HG03575 (cell line): Measurements from ENCODE around the gene CHTF18.

Experiments used
- ATAC-seq: cut with Tn5 transposase; IDR thresholded peaks from one replicate; pipeline ENCODE4 v1.9.1; 2021; ENCODE audit not compliant: unreplicated experiment, insufficient number of reproducible peaks, low FRiP score; ENCODE audit errors: extremely low read depth

Gene CHTF18

DNA sequence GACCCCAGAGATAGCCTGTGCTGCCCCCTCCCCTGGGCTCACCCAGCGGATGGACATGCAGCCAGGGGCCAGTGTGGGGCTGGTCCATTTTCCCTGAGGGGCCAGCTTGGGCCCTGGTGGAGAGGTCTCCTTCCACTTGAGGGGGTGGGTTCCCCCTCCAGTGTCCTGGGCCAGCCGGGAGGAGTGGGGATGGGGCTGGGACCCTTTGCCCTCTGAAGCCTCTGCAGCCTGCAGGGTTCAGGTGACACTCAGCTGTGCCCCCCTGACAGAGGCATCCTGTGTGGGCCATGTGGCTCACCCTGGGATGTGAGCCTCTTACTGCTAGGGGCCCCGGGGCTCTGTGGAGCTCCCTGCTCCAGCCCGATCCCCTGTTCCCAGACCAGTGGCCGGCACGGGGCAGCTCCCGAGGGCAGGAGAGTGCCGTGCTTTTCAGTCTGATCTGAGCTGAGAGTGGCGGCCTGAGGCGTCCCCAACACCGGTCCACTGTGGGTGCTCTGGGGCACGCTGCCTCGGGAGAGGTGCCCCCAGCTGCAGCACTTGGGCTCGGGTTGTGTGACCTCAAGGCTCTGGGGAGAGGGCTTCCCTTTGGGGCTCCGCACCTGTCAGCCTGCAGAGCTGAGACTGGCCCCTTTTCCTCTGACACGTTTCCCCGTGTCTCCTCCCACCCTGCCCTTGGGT lies 12.6 kb downstream of the CHTF18 start:
- ATAC-seq = no peak

DNA sequence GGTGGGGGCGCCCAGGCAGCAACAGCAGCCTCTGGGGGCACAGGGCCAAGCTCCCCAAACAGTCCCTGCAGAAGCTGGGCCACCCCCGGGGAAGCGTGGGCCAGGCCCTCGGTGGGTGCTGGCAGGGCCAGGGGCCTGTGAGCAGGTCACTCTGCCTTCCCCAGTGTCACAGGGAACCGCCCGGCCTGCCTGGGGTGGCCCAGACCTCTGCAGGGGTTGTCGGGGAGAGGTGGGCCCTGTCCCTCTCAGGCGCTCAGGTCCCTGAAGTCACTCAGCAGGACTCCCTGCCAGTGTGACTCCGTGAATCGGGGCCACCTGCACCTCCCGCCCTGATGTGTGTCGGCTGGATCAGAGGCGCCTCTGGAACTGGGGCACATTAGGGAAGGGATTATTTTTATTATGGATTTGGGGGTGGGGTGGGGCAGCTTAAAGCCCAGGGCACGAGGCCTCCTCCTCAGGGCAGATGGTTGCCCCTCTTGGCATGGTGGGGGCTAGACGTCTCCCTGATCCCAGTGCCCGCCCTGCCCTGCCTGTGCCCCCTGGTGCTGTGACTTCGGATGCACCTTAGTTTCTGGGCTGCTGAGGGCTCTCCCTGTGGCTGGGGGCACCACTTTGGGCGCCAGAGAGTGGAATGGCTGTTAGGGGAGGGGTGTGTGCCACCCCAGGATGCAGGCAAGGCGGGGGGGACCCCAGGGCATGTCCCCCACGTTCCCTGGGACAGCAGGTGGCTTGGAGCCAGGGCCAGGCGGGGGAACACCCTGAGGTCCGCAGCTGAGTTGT lies 13.4 kb downstream of the CHTF18 start:
- ATAC-seq = no peak

DNA sequence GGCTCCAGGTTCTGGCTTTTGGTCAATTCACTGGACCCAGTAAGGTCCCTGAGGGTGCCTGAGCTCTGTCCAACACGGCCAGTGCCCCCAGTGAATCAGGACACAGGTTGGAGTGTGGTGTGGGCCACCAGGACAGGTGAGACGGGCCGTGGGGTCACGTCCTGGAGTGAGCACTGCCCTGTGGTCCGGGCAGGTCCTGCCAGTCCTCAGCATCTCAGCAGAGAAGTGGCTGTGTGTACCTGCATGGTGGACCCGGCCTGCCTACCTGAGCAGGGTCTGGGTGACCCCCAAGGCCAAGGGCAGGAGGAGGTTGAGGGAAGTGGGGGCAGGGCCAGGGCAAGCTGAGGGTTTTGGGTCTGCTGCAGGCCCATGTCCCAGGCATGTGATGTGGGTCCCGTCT lies 14.0 kb downstream of the CHTF18 start:
- no peak for ATAC-seq

DNA sequence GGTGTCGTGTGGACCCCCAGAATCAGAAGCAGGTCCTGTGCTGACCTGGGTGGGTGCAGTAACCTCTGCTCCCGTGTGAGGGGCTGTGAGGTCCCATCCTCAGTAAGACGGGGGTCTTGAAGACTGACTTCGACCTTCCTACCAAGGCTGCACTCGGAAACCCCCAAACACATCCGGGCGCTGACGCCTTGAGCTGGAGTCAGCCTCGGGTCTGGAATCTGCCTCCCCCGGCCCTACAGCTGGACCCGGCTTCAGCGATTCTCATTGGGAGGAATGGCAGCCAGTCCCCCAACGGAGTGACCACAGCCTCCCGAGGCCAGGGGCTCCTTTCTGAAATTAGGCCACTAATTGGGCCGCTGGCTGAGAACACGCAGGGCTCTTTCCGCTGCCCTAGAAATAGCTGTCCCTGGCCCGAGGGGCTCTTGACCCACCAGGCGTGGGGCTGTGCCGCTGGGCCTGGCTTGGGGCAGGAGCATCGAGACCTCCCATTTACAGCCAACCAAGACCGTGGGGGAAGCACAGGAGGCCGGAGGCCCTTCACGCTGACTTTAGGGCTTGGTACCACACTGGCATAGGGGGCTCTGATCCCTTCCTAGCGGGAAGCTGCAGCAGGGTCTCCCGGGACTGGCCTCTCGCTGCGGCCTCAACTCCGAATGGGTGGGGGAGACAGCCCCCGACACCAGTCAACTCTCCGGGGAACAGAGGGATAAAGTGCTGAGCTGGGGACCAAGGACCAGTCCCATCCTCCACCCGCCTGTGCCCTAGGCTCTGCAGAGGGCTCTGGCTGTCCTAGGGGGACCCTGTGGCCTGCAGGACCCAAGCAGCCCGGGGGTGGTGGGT lies 14.7 kb downstream of the CHTF18 start:
- no peak for ATAC-seq

DNA sequence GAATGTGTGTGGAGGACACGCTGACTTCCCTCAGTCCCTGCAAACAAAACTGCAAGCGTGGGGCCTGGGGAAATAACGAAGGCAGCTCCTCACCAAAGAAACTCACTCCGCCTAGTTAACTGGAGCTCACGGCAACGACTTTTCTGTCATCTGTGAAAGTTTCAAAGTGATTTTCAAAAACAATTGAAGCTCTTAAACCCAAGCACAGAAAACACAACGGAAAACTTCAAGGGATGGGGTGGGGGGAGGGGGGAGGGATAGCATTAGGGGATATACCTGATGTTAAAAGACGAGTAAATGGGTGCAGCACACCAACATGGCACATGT lies 15.3 kb downstream of the CHTF18 start:
- ATAC-seq = no peak

DNA sequence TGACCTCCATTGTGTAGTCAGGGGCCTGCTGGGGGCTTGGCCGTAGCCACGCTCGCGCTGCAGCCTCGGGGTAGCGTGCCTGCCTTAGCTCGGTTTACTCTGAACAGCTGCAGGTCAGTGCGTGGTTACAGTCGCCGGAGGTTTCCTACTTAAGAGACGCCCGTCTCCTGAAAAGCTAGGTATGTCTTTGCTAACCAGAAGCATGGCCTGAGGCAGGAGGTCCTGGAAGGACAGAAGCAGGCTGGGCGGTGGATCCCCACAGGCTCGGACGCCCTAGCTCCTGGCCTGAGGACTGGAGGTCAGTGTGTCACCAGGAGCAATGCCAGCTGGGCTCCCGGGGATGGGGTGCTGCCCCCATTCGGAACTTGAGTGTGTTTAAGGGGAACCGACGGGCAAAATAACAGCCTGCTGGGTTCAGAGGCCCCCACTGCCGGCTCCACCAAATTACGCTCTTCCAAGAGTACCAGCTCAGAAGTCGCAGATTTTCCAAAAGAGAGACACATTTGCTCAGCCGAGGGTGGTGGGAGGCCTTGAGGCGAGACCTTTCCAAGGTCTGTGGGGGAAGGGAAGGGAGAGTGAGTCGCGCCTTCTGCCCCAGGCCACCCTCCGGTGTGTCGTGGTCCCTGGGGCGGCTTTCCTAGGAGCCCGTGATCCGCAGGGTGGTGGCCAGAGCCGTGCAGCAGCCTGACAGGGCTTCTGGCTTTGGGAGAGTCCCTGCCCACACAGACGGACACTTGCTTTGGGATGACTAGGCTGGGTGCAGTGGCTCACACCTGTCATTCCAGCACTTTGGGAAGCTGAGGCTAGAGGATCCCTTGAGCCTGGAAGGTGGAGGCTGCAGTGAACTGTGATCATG lies 16.0 kb downstream of the CHTF18 start:
- no peak for ATAC-seq

DNA sequence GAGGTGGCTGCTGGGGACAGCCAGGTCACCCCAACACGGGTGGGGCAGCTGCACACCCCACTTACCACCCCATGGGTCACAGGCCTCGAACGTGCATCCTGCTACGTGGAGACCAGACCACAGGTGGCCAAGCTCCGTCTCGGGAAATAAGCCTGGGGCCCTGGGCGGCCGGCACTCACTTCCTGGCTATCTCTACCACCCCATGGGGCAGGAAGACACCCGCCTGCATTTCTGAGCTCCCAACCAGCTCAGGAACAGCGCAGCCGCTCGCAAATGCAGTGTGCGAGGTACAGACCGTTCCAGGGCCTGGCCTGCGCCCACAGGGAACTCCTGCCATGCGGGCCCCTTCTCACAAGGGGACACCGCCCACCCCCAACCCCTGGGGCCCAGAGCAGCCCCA lies 17.1 kb downstream of the CHTF18 start:
- ATAC-seq = no peak

DNA sequence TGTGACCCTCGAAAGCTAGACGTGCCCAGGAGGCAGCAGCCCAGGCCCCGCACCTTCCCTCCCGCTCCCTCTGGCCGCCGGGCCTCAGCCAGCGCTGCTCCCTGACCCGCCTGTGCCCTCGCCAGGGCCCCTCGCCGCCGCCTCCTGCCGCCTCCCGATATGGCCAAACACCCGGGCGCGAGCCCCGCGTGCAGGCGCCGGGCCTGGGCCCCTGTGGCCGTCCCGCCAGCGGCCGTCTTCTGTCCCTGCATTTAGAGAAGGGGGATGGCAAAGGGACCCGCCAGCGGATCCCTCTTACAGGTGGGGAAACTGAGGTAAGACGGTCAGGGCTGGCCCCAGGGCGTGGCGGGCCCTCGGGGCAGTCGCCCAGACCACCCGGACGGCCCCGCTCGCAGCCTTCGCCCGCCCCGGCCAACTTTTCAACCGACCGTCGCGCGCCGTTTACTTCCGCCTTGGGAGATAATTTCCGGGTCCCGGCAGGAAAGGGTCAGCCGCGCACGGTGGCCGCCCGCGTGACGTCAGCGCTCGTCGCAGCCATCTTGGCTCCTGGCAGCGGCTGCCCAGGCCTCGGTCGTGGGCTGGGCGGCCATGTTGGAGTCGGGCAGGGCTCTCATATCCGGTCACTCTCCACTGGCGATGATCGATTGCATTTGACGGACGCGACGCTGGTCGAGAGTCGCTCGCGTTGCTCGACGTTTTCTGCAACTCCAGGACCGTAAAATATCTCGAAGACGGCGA lies 19.1 kb downstream of the CHTF18 start:
- no peak for ATAC-seq

DNA sequence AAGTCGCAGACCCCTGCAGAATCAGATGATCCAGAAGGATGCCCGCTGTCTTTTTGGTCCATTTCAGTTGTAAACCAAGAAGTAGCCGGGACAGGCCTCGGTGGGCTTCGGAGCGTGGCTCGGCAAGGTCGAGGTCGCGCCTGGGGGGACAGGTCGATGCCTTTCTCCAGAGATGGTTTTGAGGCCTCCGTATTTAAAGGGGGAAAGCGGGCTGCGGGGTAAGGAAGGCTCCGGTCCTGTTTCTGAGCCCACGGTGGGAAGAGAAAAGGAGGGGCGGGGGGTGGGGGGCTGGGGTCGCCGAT lies 19.6 kb downstream of the CHTF18 start:
- no peak for ATAC-seq

DNA sequence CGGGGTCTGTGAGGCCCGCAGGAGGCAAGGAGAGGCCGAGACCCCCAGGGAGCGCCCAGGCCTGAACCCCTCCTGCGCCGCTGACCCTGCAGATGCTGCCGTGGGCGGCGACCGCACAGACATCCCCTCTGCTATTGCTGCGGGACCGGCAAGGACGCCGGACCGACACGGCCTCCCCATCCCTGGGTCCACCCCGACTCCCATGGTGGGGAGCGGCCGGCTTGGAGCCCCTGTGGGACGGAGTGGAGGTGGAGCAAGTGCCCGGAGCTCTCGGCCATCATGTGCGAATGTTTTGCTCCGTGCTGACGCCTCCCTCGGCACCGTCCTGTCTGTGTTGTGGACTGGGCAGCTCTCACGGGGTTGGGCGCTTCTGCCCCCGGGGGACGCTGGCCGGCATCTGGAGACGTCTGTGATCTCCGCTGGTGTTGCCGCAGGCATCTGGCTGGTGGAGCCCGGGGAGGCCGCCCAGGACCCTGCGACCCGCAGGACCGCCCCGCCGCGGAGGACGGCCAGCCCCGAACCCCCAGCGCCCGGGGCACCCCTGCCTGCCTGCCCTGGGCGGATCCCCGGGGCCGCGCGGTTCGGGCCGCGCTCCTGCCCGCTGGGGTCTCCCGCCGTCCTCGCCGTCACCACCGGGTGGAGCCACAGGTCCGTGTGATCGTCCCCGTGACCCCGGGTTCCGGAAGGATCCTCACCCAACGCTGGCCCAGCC lies 24.9 kb downstream of the CHTF18 start:
- ATAC-seq = no peak

DNA sequence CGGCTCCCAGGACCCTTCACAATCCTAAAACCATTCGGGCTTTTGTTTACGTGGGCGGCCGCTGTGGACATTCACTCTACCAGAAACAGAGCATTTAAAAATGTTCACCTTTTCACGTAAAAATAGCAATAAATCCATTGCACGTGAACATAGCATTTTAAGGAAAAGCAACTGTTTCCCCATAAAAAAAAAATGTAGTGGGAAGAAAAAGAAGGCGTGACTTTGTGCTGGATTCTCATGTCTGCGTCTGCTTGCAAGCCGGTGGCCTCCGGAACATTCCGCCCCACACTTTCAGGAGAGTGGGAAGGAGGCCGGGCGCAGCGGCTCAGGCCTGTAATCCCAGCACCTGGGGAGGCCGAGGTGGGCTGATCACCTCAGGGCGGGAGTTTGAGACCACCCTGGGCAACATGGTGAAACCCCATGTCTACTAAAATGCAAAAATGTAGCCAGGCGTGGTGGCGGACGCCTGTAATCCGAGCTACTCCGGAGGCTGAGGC lies 25.5 kb downstream of the CHTF18 start:
- no peak for ATAC-seq

DNA sequence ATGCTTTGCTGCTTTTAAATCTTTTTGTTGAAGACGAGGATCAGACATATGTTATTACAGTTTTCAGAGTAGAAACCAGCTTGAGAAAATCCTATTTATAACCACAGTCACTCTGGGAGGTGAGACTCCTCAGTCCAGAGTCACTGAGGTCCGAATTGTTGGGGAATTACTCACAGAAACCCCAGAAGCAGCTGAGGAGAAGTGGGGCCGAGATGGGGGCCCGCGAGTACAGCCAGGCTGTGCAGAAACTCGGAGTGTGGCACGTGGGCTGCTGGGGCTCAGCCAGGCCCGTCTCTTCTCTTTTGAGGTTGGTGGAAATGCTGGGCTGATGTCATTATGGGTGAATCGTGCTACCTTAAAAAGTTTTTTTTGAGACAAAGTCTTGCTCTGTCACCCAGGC lies 26.6 kb downstream of the CHTF18 start:
- ATAC-seq = no peak

DNA sequence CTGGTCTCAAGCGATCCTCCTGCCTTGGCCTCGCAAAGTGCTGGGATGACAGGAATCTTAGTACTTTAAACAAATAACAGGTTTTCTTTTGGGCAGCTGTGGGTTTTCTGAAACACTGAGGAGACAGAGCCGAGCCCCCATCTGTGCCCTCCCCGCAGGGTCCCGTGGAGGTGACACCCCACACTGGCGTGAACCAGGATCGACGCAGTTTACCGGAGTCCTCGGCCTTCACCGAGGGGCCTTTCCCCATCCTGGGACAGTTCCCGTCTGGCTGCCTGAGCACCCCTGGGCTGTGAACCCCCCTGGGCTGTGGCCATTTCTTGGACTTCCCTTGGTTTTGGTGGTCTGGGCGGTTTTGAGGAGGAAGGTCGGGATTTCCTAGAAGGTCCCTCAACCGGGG lies 27.4 kb downstream of the CHTF18 start:
- no peak for ATAC-seq

DNA sequence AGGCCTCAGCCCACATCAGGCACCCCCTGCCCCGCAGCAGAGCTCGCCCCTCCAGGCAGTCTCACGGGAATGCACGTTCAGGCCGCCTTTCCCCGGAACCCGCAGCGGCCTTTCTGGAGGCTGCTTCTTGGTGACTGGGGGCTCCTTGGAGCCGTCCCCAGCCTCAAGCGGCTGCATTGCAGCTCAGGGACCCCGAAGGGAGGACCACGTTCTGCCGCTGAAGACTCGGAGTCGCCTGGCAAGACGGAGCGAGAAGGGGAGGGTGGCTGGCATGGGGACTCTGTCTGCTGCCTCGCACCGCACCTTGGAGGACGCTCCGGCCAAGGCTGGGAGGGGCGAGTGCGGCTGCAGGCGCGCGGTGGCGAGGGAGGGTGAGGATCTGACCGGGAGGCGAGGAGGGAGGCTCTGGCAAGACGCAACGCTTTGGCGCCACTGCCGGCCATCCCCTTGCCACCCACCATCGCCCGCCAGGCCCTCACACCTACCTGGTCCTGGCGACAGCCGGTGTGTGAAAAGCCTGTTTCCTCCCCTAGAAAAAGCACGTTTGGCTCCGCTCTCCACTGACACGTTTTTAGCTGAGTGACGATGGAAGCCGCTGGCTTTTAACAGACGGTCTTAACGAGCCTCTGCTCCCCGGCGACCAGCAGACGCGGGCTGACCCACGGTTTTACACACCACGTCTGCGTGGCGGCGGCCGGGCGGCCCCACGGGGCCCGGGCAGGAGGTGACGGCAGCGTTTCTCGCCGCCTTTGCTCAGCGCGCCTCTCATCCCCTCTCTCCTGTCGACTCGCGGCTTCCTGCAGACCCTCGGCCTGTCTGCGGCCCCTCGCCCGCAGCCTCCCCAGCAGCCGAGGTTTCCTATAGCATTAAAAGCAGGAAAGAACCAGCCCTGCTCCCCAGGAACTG lies 28.8 kb downstream of the CHTF18 start:
- no peak for ATAC-seq

DNA sequence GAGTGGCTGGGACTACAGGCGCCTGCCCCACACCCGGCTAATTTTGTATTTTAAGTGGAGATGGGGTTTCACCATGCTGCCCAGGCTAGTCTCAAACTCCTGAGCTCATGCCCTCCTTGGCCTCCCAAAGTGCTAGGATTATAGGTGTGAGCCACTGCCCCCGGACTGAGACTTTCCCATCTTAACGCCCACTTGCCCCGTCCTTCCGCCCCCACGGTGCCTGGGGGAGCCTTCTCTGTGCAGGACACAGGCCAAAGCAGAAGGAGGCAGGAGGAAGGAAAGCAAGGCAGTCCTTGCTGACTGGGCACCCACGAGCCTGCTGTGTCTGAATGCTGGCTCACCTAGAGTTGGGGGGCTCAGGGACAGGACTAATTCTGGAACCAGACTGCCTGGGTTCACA lies 29.7 kb downstream of the CHTF18 start:
- no peak for ATAC-seq

DNA sequence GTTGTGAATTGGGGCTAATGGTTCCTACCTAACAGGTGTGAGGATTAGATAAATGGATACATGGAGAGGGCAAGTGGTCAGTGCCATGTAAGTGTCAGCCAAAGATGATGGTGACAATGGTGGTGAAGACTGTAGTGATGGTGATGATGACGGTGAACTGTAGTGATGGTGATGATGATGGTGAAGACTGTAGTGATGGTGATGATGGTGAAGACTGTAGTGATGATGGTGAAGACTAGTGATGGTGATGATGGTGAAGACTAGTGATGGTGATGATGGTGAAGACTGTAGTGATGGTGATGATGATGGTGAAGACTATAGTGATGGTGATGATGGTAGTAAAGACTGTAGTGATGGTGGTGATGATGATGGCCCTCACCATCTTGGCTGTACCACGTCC lies 30.2 kb downstream of the CHTF18 start:
- no peak for ATAC-seq
